Tibial nerve (tissue), 3 donors: ENCODE results near the gene LZTS3.
"Not testable (repeated sequence)": the region's sequence is repeated elsewhere in the genome, so short reads cannot be mapped to it uniquely, and the experiment has no call there.

Source experiments
- CTCF ChIP-seq, 5 experiments: fragments of 200-600 bp in 3 of 5; fragments of 450-650 bp in 2 of 5; sonication (generic) in 3 of 5; IDR thresholded peaks; one replicate each; pipeline ENCODE4 v1.5.1; 2016 to 2019; ENCODE audit warnings: antibody characterized with exemption in 5 of 5, mild to moderate bottlenecking in 3 of 5, moderate library complexity in 2 of 5
- POLR2A ChIP-seq, 2 donors: fragments of 450-650 bp; IDR thresholded peaks; one replicate each; pipeline ENCODE4 v1.6.1; 2017; ENCODE audit warnings: antibody characterized with exemption in 2 of 2, mild to moderate bottlenecking in 2 of 2, moderate library complexity in 2 of 2

- TF ChIP-seq CTCF (IDR thresholded peaks at IDR 0.05) = peak; percentile 32 to 67 (median 58)
- not testable (repeated sequence) for TF ChIP-seq POLR2A (IDR thresholded peaks at IDR 0.05)
Observed at GRCh38 chr20:3117839-3118379, 55.4 kb downstream of the LZTS3 start.
